Pancreas (tissue), 10 donors: ENCODE results near the gene GIMAP8. TPM values are rescaled to one million over a fixed set of nuclear protein-coding genes. Genes with fewer than 3 reads are reported as not detected.

Experiments used
- ATAC-seq, 4 donors: fragments of 200-7000 bp; cut with Tn5 transposase; one replicate each; pipeline versions ENCODE4 v1.8.0 to v1.9.1; 2020; ENCODE audit warnings: mild to moderate bottlenecking in 4 of 4, moderate library complexity in 4 of 4
- DNase-seq, 6 donors: peaks; one replicate each; pipeline ENCODE4 v3.0.0-alpha.2; 2020
- FAIRE-seq: peaks from 2 replicates; lab custom pipeline; 2012; peaks lifted over from hg19 to GRCh38; lab: Jason Lieb, UNC
- H3K27ac ChIP-seq, 4 donors: fragments of 200-600 bp; sonication (generic); 1 replicate in 3 of 4; 2 replicates in 1 of 4; pipeline versions ENCODE4 v1.5.0 to v1.8.0; 2020
- H3K27me3 ChIP-seq, 4 donors: fragments of 200-600 bp; one replicate each; pipeline ENCODE4 v1.8.0; 2021
- H3K36me3 ChIP-seq, 3 donors: fragments of 200-600 bp; sonication (generic) in 1 of 3; one replicate each; pipeline versions ENCODE4 v1.5.0 to v1.8.0; 2020 to 2021
- H3K4me1 ChIP-seq, 3 donors: fragments of 200-600 bp; one replicate each; pipeline ENCODE4 v1.8.0; 2021
- H3K4me3 ChIP-seq, 4 donors: fragments of 200-600 bp; sonication (generic) in 2 of 4; one replicate each; pipeline versions ENCODE4 v1.5.0 to v1.8.0; 2020 to 2021
- H3K9me3 ChIP-seq, 4 donors: fragments of 200-600 bp; one replicate each; pipeline ENCODE4 v1.8.0; 2021
- CTCF ChIP-seq, 4 donors: fragments of 200-600 bp; sonication (generic) in 3 of 4; IDR thresholded peaks; one replicate each; pipeline versions ENCODE4 v1.5.0 to v1.8.0; 2021; ENCODE audit warnings: antibody characterized with exemption in 4 of 4
- WGBS, 2 donors: extraction: QIAGEN DNeasy Blood & Tissue Kit; methylation state at CpG; one replicate each; pipeline ENCODE4 v1.1.7; 2013; 5-methylcytosine and 5-hydroxymethylcytosine counted together
- intact Hi-C, 3 donors: fragments of 100-400 bp; cut with DNase I; formaldehyde crosslinking; loops; one replicate each; pipeline versions ENCODE4 v1.11.1 to v1.14.2; 2022
- polyA plus RNA-seq, 2 donors: library from polyadenylated mRNA; stranded (reverse); fragments of 200-250 nt; gene quantifications; one replicate each; pipeline ENCODE4 v1.2.3, GENCODE V29; 2013
- total RNA-seq, 6 donors: library from RNA; stranded (reverse); fragmentation: NEBNext Ultra II Directional in 4 of 6; extraction: Animal tissue kit (Norgen Biotek cat#: 25700) in 4 of 6; gene quantifications; one replicate each; pipeline versions ENCODE4 v1.2.1 to v1.2.4, GENCODE V29; 2021 to 2023
- donor health status: healthy with polysubstance abuse.
- donor health status: DM: no; HTN: no; CAD: no; lungs with moderate emphysema.
- donor health status: DM: no; HTN: no; CAD: no.
- donor health status: control.
- donor health status: control.
- donor health status: Bipolar disorder and iron deficiency.
- donor health status: DM: yes; HTN: yes; CAD: no.
- donor health status: DM: no; HTN: no; CAD: no.
- donor health status: DM: no; HTN: no; CAD: no.
- donor health status: DM: yes; HTN: yes; CAD: no.

Gene GIMAP8
- total and polyA plus RNA-seq, 8 donors = 0.75 to 5.9 (median 2.2) TPM

GRCh38 chr7:150442811-150443210 lies 7.6 kb upstream of the GIMAP8 start:
- Histone ChIP-seq H3K27ac (no peak overlapping the region), H3K4me3 (no peak overlapping the region), H3K27me3 (no peaks in the 10 kb centered on the region), H3K36me3 (no peaks in the 10 kb centered on the region), H3K9me3 (no peaks in the 10 kb centered on the region), H3K4me1 (no peaks in the 10 kb centered on the region)
- ATAC-seq (no peak), DNase-seq (no peak), FAIRE-seq (no peak)
- intact Hi-C loops = no loop called here
- 92 to 94% methylated on average over 20 of the region's 20 CpGs for WGBS, 2 donors
- no peak for TF ChIP-seq CTCF (IDR thresholded peaks at IDR 0.05)

- Histone ChIP-seq H3K4me1 (peaks cover 0 to 5% (median 0%) of the 10 kb centered on the region in 3 donors), H3K27me3 (no peaks in the 10 kb centered on the region), H3K4me3 (no peak overlapping the region), H3K27ac (no peak overlapping the region), H3K36me3 (no peaks in the 10 kb centered on the region), H3K9me3 (no peaks in the 10 kb centered on the region)
- no peak for TF ChIP-seq CTCF (IDR thresholded peaks at IDR 0.05)
- 77 to 88% methylated on average over 18 of the region's 18 CpGs for whole genome bisulfite sequencing, 2 donors
- intact Hi-C loops = no loop called here
- ATAC-seq = no peak
- no peak for FAIRE-seq
- no peak for DNase-seq
These were observed 6.5 kb upstream of the GIMAP8 start for GRCh38 chr7:150443793-150444540.

GRCh38 chr7:150444674-150445365 lies 5.6 kb upstream of the GIMAP8 start:
- WGBS, 2 donors = 79 to 82% methylated on average over 7 of the region's 7 CpGs
- Histone ChIP-seq H3K4me1 (peaks cover 0 to 6% (median 0%) of the 10 kb centered on the region in 3 donors), H3K36me3 (no peaks in the 10 kb centered on the region), H3K9me3 (no peaks in the 10 kb centered on the region), H3K27me3 (no peaks in the 10 kb centered on the region), H3K27ac (no peak overlapping the region), H3K4me3 (no peak overlapping the region)
- ATAC-seq (no peak), DNase-seq (no peak), FAIRE-seq (no peak)
- TF ChIP-seq CTCF (IDR thresholded peaks at IDR 0.05) = no peak
- intact Hi-C loops = no loop called here

- intact Hi-C loops = no loop called here
- no peaks in the 10 kb centered on the region for H3K27me3 ChIP-seq
- no peak overlapping the region for H3K27ac ChIP-seq
- FAIRE-seq (no peak), DNase-seq (no peak), ATAC-seq (no peak)
- H3K4me3 ChIP-seq = no peak overlapping the region
- no peaks in the 10 kb centered on the region for H3K36me3 ChIP-seq
- H3K4me1 ChIP-seq = peaks cover 0 to 6% (median 0%) of the 10 kb centered on the region in 3 donors
- no peak for TF ChIP-seq CTCF (IDR thresholded peaks at IDR 0.05)
- 84 to 86% methylated on average over 2 of the region's 2 CpGs for WGBS, 2 donors
- H3K9me3 ChIP-seq = no peaks in the 10 kb centered on the region
These were observed 4.0 kb upstream of the GIMAP8 start for GRCh38 chr7:150446288-150446938.
